Smooth muscle cell (in vitro differentiated cells): ENCODE measurements around the gene WNT7A. TPM values are rescaled to one million over a fixed set of nuclear protein-coding genes. Genes with fewer than 3 reads are reported as not detected.

Source experiments
- DNase-seq: peaks from one replicate; lab custom pipeline; 2025; ENCODE audit not compliant: unreplicated experiment; lab: John Stamatoyannopoulos, UW
- H2AFZ ChIP-seq: fragments of 200-600 bp; sonication (generic); 2 replicates; pipeline ENCODE4 v1.6.0; 2016; ENCODE audit warnings: antibody characterized with exemption, low read depth, mild to moderate bottlenecking
- H3F3A ChIP-seq: fragments of 200-600 bp; sonication (generic); 2 replicates; pipeline ENCODE4 v1.6.0; 2017; ENCODE audit warnings: antibody characterized with exemption, low read depth
- H3K27ac ChIP-seq: fragments of 200-600 bp; sonication (generic); 2 replicates; pipeline ENCODE4 v1.5.1; 2016; ENCODE audit warnings: low read depth, mild to moderate bottlenecking
- H3K27me3 ChIP-seq: fragments of 200-600 bp; sonication (generic); 2 replicates; pipeline ENCODE4 v1.6.1; 2016; ENCODE audit warnings: low read depth, mild to moderate bottlenecking
- H3K36me3 ChIP-seq: fragments of 200-600 bp; sonication (generic); 2 replicates; pipeline ENCODE4 v1.5.1; 2016; ENCODE audit warnings: low read depth
- H3K4me1 ChIP-seq: fragments of 200-600 bp; sonication (generic); 2 replicates; pipeline ENCODE4 v1.5.1; 2016; ENCODE audit warnings: low read depth
- H3K4me2 ChIP-seq: fragments of 200-600 bp; sonication (generic); 2 replicates; pipeline ENCODE4 v1.6.0; 2016; ENCODE audit warnings: mild to moderate bottlenecking
- H3K4me3 ChIP-seq: fragments of 200-600 bp; sonication (generic); 2 replicates; pipeline ENCODE4 v1.5.1; 2016; ENCODE audit warnings: mild to moderate bottlenecking
- H3K79me2 ChIP-seq: fragments of 200-600 bp; sonication (generic); 2 replicates; pipeline ENCODE4 v1.6.0; 2016; ENCODE audit warnings: low read depth, mild to moderate bottlenecking
- H3K9ac ChIP-seq: fragments of 200-600 bp; sonication (generic); 2 replicates; pipeline ENCODE4 v1.6.0; 2016; ENCODE audit warnings: low read depth
- H3K9me3 ChIP-seq: fragments of 200-600 bp; sonication (generic); replicated peaks from 2 replicates; pipeline ENCODE4 v1.5.1; 2016; ENCODE audit warnings: low read depth
- H4K20me1 ChIP-seq: fragments of 200-600 bp; sonication (generic); 2 replicates; pipeline ENCODE4 v1.6.0; 2016; ENCODE audit warnings: low read depth
- CTCF ChIP-seq: fragments of 200-600 bp; sonication (generic); IDR thresholded peaks from 2 replicates; pipeline ENCODE4 v1.5.1; 2017; ENCODE audit warnings: borderline replicate concordance, mild to moderate bottlenecking, antibody characterized with exemption; ENCODE audit not compliant: insufficient read depth, poor library complexity, severe bottlenecking
- WGBS: methylation state at CpG from one replicate; pipeline ENCODE4 v1.1.7; 2016; ENCODE audit warnings: low lambda C conversion rate; 5-methylcytosine and 5-hydroxymethylcytosine counted together
- polyA plus RNA-seq: library from polyadenylated mRNA; unstranded; fragments of >200 nt; fragmentation: Nextera tagmentation; extraction: Ambion mirVana; gene quantifications from 2 replicates; pipeline ENCODE4 v1.2.1, GENCODE V29; 2016
- total RNA-seq: library from RNA; depleted of rRNA; stranded (reverse); fragments of >200 nt; gene quantifications from 2 replicates; pipeline ENCODE4 v1.2.3, GENCODE V29; 2014

WNT7A gene
- total and polyA plus RNA-seq, 2 experiments from 2014 or later, result 0.18 to 0.24 TPM

- Histone ChIP-seq H2AFZ (no peak overlapping the region), H3F3A (no peaks in the 10 kb centered on the region), H3K4me2 (no peak overlapping the region), H3K36me3 (no peaks in the 10 kb centered on the region), H3K9ac (no peak overlapping the region), H3K4me3 (no peak overlapping the region), H3K27me3 (peaks cover 75% of the 10 kb centered on the region), H3K4me1 (peaks cover 5% of the 10 kb centered on the region), H3K9me3 (no peaks in the 10 kb centered on the region), H3K27ac (no peak overlapping the region), H3K79me2 (no peaks in the 10 kb centered on the region), H4K20me1 (no peaks in the 10 kb centered on the region)
- 57% methylated on average over 2 of the region's 2 CpGs for WGBS
- TF ChIP-seq CTCF, result no peak
- DNase-seq, result no peak
Observed at GRCh38 chr3:13883681-13884080, 3.8 kb upstream of the WNT7A start.

GRCh38 chr3:13882876-13883275, 3.0 kb upstream of the WNT7A start:
- H3K79me2 ChIP-seq, result no peaks in the 10 kb centered on the region
- WGBS, result 94% methylated on average over 3 of the region's 3 CpGs

GRCh38 chr3:13881536-13882410, 1.9 kb upstream of the WNT7A start:
- Histone ChIP-seq H3K79me2 (no peaks in the 10 kb centered on the region), H3K4me2 (no peak overlapping the region), H2AFZ (no peak overlapping the region), H3K9me3 (no peaks in the 10 kb centered on the region), H3K36me3 (no peaks in the 10 kb centered on the region), H3F3A (no peaks in the 10 kb centered on the region), H3K27me3 (peaks cover 94% of the 10 kb centered on the region), H4K20me1 (no peaks in the 10 kb centered on the region), H3K27ac (no peak overlapping the region), H3K4me3 (no peak overlapping the region), H3K9ac (no peak overlapping the region), H3K4me1 (peaks cover 10% of the 10 kb centered on the region)
- no peak for TF ChIP-seq CTCF
- no peak for DNase-seq
- WGBS, result 80% methylated on average over 7 of the region's 7 CpGs

More at GRCh38 chr3:13882876-13883275, 3.0 kb upstream of the WNT7A start:
- Histone ChIP-seq H4K20me1 (no peaks in the 10 kb centered on the region), H3F3A (no peaks in the 10 kb centered on the region), H3K4me1 (peaks cover 10% of the 10 kb centered on the region), H3K4me3 (no peak overlapping the region), H3K4me2 (no peak overlapping the region), H2AFZ (no peak overlapping the region), H3K9ac (no peak overlapping the region), H3K27ac (no peak overlapping the region), H3K27me3 (peaks cover 83% of the 10 kb centered on the region), H3K9me3 (no peaks in the 10 kb centered on the region), H3K36me3 (no peaks in the 10 kb centered on the region)
- no peak for TF ChIP-seq CTCF
- DNase-seq, result no peak

GRCh38 chr3:13880811-13881156, 913 bp upstream of the WNT7A start:
- Histone ChIP-seq H3K9ac (no peak overlapping the region), H3K9me3 (no peaks in the 10 kb centered on the region), H3K4me2 (peak overlapping the region; percentile 83), H3K36me3 (no peaks in the 10 kb centered on the region), H3F3A (no peaks in the 10 kb centered on the region), H3K79me2 (no peaks in the 10 kb centered on the region), H3K27me3 (peaks cover 94% of the 10 kb centered on the region), H3K4me1 (peaks cover 10% of the 10 kb centered on the region), H3K27ac (no peak overlapping the region), H4K20me1 (no peaks in the 10 kb centered on the region), H2AFZ (no peak overlapping the region), H3K4me3 (no peak overlapping the region)
- WGBS, result 10% methylated on average over 15 of the region's 15 CpGs
- DNase-seq, result no peak
- TF ChIP-seq CTCF, result no peak
